ENCODE data around the gene NCOR1. TPM values are rescaled to one million over a fixed set of nuclear protein-coding genes. Genes with fewer than 3 reads are reported as not detected.
"Not testable (repeated sequence)": the region's sequence is repeated elsewhere in the genome, so short reads cannot be mapped to it uniquely, and the experiment has no call there.

NCOR1 gene
- total RNA-seq, 1 donor from 2014 or later = 129 TPM

GRCh38 chr17:16155536-16155935 lies 59.8 kb downstream of the NCOR1 start:
- H3K27ac Mint-ChIP-seq (ENCODE audit: unreplicated experiment) = no peak overlapping the region
- no peak for DNase-seq (ENCODE audit: low read depth, low spot score)
- no peak for TF ChIP-seq CTCF (conservative IDR thresholded peaks at IDR 0.05)
- H3K9me3 Mint-ChIP-seq = peaks cover 4% of the 10 kb centered on the region
- H3K27me3 Mint-ChIP-seq (ENCODE audit: low read depth) = no peaks in the 10 kb centered on the region
- H3K36me3 Mint-ChIP-seq (ENCODE audit: low read depth) = peaks cover 30% of the 10 kb centered on the region
- no peak overlapping the region for H3K4me3 Mint-ChIP-seq
- peaks cover 5% of the 10 kb centered on the region for H3K4me1 Mint-ChIP-seq

DNA sequence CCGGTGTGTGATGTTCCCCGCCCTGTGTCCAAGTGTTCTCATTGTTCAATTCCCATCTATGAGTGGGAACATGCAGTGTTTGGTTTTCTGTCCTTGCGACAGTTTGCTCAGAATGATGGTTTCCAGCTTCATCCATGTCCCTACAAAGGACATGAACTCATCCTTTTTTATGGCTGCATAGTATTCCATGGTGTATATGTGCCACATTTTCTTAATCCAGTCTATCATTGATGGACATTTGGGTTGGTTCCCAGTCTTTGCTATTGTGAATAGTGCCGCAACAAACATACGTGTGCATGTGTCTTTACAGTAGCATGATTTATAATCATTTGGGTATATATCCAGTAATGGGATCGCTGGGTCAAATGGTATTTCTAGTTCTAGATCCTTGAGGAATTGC lies 63.0 kb downstream of the NCOR1 start:
- not testable (repeated sequence) for H3K27ac Mint-ChIP-seq (ENCODE audit: unreplicated experiment); H3K4me1 Mint-ChIP-seq; H3K27me3 Mint-ChIP-seq (ENCODE audit: low read depth); H3K4me3 Mint-ChIP-seq; H3K9me3 Mint-ChIP-seq; DNase-seq (ENCODE audit: low read depth, low spot score)
- H3K36me3 Mint-ChIP-seq (ENCODE audit: low read depth) = peaks cover 39% of the 10 kb centered on the region

GRCh38 chr17:16150251-16150856 lies 65.0 kb downstream of the NCOR1 start:
- peaks cover 43% of the 10 kb centered on the region for H3K36me3 Mint-ChIP-seq (ENCODE audit: low read depth)

DNA sequence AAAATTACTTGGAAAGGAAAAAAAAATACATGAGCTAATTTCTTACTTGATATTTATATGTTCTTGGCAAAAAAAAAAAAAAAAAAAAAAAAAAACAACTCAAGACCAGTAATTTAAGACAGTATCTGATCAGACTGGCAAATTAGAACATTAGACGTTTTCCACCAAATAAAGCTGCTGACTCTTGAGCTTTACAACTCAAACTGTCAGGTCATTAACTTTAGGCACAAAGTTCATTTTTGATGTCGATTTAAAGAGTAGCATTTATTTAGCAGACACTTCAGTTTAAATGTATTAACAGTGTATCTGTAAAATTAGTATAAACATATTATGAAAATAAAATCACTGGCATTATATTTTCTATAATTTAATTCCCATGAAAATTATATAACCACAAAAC lies 66.7 kb downstream of the NCOR1 start:
- Mint-ChIP-seq H3K4me3 (no peak overlapping the region), H3K9me3 (peaks cover 4% of the 10 kb centered on the region), H3K4me1 (peaks cover 3% of the 10 kb centered on the region), H3K27me3 (ENCODE audit: low read depth) (no peaks in the 10 kb centered on the region), H3K36me3 (ENCODE audit: low read depth) (peaks cover 44% of the 10 kb centered on the region), H3K27ac (ENCODE audit: unreplicated experiment) (no peak overlapping the region)
- TF ChIP-seq CTCF (conservative IDR thresholded peaks at IDR 0.05) = no peak
- DNase-seq (ENCODE audit: low read depth, low spot score) = no peak

More at GRCh38 chr17:16150251-16150856, 65.0 kb downstream of the NCOR1 start:
- no peak for DNase-seq (ENCODE audit: low read depth, low spot score)
- H3K9me3 Mint-ChIP-seq = peaks cover 4% of the 10 kb centered on the region
- no peak for TF ChIP-seq CTCF (conservative IDR thresholded peaks at IDR 0.05)
- no peak overlapping the region for H3K4me3 Mint-ChIP-seq
- peaks cover 3% of the 10 kb centered on the region for H3K4me1 Mint-ChIP-seq
- no peak overlapping the region for H3K27ac Mint-ChIP-seq (ENCODE audit: unreplicated experiment)
- no peaks in the 10 kb centered on the region for H3K27me3 Mint-ChIP-seq (ENCODE audit: low read depth)

- not testable (repeated sequence) for H3K27me3 Mint-ChIP-seq (ENCODE audit: low read depth); H3K4me3 Mint-ChIP-seq; H3K27ac Mint-ChIP-seq (ENCODE audit: unreplicated experiment); H3K9me3 Mint-ChIP-seq; DNase-seq (ENCODE audit: low read depth, low spot score); H3K4me1 Mint-ChIP-seq
- peaks cover 35% of the 10 kb centered on the region for H3K36me3 Mint-ChIP-seq (ENCODE audit: low read depth)
Observed at GRCh38 chr17:16145319-16145890, 69.9 kb downstream of the NCOR1 start.

GRCh38 chr17:16141685-16142084 lies 73.6 kb downstream of the NCOR1 start:
- Mint-ChIP-seq H3K4me1 (no peaks in the 10 kb centered on the region), H3K36me3 (ENCODE audit: low read depth) (peaks cover 22% of the 10 kb centered on the region)
- no peak for TF ChIP-seq CTCF (conservative IDR thresholded peaks at IDR 0.05)

More at GRCh38 chr17:16141685-16142084, 73.6 kb downstream of the NCOR1 start:
- H3K4me3 Mint-ChIP-seq = no peak overlapping the region
- H3K27ac Mint-ChIP-seq (ENCODE audit: unreplicated experiment) = no peak overlapping the region
- H3K9me3 Mint-ChIP-seq = no peaks in the 10 kb centered on the region
- no peaks in the 10 kb centered on the region for H3K27me3 Mint-ChIP-seq (ENCODE audit: low read depth)
- no peak for DNase-seq (ENCODE audit: low read depth, low spot score)

Measured in neural crest cell (in vitro differentiated cells).